ENCODE results near the gene RPL12.
"Not testable (repeated sequence)": the region's sequence is repeated elsewhere in the genome, so short reads cannot be mapped to it uniquely, and the experiment has no call there.

The RPL12 gene

DNA sequence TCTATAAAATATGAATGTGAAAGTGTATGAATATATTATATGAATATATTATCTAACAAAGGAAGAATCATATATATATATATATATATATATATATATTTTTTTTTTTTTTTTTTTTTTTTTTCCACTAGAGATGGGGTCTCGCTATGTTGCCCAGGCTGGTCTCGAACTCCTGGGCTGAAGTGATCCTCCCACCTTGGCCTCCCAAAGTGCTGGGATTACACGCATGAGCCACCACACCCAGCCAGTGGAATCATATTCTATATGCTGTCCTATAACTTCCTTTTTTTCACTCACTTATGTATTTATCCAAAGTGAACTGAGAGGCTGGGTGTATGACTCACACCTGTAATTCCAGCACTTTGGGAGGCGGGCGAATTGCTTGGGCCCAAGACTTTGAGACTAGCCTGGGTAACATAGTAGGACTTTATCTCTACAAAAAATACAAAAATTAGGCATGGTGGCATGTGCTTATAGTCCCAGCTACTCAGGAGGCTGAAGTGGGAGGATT is 15.3 kb upstream of the RPL12 start:
- DNase-seq = not testable (repeated sequence)

DNA sequence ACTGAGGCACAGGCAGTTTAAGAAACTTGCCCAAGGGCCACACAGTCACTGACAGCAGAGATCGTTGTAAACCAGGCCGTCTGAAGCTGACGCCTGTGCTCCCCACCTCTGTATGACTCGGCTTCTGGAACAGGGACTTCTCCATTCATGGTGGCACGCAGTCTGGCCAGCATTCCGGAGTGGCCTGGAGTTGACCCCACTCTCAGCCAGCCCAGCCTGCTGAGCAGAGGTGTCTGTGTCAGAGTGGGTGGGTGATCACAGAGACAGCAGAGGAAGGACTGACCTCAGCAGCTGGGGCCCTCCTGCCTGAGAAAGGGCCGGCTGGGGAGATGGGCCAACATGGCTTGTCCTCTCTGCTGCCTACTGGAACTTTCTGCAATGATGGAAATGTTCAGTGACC is 12.7 kb upstream of the RPL12 start:
- no peak for DNase-seq

DNA sequence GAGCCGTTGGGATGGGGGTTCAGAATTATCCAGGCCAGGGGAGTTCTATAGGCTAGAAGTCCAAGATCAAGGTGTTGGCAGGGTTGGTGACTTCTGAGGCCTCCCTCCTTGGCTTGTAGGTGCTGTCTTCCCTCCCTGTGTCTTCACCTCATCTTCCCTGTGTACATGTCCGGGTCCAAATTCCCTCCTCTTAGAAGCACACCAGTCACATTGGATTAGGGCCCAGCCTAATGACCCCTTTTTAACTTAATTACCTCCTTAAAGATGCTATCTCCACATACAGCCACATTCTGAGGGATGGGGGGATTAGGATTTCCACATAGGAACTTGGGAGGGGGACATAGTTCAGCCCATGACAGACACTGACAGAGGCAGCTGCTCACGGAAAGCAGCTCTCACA is 12.2 kb upstream of the RPL12 start:
- no peak for DNase-seq

DNA sequence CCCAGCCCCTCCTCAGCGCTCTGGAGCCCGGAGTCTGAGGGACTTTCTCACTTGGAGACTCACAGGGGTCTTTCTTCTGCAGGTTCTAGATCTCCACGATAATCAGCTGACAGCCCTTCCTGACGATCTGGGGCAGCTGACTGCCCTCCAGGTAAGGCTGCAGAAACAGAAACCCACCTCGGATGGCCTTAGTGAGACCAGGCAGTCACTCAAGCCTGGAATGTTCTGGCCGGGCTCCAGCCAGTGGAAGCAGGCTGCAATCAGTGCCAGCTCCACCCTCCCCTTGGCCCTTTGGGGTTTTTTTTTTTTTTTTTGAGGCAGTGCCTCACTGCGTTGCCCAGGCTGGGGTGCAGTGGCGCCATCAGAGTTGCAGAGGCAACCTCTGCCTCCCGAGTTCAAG is 7.7 kb upstream of the RPL12 start:
- no peak for DNase-seq

DNA sequence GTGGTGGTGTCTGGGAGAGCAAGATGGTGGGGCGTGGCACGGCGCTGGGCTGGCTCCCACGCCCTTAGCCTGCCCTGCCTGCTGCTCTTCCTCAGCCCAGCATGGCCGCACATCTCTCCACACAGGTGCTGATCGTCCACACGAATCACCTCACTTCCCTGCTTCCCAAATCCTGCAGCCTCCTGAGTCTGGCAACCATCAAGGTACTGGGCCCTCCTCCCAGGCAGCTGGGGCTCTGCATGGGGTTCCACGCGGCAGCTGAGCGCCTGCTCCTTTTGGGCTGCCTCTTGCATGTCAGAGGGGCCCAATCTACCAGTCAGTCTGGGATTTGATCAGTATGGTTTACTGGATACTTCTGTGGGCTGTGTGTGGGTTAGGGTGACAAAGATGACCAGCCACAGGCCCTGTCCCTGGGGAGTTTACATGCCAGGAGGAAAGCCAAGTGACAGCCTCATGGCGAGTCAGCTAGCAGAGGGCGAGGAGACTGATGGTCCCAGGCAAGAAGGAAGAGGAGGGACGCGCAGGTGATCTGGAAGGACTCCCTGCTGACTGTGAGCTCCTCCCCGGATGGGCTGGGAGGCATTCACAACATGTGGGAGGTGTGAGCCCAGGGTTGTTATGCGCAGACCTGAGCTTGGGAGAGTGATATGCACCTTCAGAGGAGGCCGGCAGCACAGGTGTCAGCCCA is 6.1 kb upstream of the RPL12 start:
- DNase-seq = no peak

DNA sequence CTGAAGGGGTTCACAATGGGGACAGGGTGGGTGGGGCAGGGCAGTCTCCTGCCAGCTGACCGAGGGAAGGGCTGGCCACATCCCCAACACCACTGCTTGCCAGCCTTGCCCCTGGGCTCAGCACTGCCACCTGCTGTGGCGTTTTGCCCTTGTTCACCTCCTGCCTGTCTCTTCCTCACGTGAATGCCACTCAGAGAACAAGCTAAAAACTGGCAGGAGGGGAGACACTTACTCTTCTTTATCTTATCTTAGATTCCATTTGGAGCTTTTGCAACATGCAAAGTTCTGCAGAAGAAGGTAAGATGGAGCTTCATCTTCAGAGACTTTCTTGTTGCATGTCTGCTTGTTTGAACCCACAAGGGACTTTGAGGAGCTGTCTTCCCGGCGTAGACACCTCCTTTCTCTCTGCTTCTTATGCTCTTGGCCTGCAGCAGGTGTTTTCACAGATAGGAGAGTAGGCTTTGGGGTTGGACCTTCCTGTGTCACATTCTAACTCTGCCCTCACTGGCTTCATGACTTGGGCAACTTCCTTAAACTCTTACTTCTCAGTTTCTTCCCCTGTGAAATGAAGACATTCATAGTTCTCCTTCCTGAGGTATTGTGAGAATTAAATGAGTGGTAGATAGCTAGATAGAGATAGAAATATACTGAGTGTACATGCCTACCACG is 4.3 kb upstream of the RPL12 start:
- DNase-seq = peak; percentile 53

DNA sequence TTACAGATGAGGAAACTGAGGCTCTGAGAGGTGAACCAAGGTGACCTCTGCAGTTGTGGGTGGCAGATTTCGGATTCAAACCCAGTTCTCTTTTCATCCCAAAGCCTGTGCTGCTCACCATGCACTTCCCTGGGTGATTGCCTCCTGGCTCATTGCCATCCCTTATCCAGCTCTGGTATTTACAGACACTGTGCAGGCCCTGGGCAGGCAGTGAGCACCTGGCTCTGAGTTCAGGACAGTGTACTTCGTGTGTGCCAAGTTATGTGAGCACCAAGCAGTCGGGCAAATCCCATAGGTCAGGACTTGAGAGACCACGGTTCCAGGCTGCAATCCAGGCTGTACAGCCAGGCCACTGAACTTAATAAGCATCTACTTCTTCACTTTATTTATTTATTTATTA is 1.5 kb upstream of the RPL12 start:
- DNase-seq = no peak

DNA sequence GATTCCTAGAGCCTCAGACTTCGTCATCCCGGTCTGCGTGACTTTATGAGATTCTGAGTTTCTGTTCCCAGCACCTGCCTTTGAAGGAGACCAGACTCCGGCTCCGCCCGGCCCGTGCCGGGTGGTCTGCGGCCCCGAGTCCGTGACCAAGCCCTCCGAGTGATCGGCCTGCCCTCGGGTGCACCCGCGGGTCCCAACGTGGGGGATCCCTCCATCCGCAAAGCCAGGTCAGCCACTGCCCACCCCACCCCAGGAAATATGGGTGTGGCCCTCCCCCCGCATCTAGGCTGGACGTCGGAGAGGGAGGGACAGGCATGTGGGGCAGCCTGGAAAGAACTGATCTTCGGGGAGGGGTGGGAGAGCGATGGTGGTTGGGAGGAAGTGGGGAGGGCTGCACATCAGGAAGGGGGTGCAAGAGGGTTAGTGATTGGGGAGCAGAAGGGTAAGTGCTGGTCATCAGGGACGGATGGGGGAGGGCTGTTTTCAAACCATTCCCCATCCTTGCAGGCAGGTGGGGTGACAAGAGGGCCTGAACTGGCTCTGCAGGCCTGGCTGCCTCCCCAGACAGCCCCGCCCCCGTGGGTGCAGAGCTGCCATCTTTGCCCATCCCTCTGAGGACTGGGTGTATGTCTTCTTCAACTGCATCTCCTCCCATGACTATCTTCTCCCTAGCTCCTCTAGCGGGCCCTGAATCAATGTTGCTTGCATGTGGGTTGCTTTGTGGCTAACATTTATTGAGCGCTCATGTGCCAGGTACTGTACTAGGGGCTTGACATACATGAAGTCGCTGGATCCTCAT is 851 bp upstream of the RPL12 start:
- DNase-seq = peak; percentile 80

DNA sequence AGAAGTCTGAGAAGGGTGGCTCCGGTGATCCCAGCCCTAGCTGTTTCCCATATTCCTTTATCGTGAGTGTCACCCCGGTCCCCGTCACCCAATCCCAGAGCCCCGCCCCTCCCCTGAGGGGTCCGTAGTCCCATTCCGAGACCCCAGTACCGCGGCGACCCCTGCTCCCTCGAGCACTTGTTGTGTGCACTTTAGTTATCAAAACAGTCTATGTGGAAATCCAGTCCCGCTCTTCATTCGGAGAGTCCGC is 327 bp upstream of the RPL12 start:
- no peak for DNase-seq

DNA sequence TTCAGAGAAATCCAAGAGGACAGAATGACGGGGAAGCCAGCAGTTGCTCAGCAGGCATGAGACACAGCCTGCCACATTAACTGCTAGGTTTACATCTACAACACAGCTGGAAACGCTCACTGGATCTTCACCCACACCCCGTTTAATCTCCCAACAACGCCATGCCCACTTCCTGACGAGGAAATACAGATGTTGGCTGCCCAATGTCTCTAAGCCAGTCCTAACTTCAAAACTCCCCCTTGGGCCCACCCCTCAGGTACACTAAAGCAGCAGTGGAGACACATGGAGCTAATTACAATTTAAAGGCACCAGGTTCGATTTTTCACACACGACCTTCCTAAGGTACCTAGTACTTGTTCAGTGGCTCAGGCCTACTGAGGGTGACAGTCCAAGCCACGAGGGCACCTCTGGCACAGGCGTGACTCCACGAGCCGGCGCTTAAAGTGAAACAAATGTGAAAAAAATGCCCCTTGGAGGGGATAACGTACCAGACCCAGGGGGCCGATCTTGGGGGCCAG is 904 bp downstream of the RPL12 start:
- DNase-seq = no peak

DNA sequence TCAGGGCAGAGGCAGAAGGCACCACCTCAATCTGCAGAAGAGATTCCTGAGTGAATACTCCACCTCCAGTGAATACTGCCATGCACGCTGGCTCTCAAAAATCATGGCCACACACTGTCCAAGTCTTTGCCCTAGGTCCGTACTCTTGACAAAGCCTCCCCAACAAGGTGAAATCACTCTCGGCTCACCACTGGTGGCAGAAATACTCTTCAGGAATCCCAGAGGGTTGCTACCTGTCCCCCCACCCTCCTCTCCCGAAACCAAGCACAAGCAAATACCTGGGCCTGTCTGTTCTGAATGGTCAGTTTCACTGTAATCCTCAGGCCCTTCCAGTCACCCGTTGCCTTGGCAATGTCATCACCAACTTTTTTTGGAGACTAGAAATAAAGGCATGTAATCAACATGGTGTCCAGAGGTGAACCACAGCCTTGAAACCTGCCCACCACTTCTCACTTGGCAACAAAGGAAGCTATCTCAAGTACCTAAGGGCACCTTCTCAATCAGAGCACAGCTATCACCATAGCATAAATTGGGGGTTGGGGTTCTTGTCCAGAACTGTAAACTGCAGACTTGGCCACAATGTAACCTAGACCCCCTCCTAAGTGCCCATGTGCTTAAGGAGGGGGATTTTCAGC is 1.8 kb downstream of the RPL12 start:
- DNase-seq = peak; percentile 30

DNA sequence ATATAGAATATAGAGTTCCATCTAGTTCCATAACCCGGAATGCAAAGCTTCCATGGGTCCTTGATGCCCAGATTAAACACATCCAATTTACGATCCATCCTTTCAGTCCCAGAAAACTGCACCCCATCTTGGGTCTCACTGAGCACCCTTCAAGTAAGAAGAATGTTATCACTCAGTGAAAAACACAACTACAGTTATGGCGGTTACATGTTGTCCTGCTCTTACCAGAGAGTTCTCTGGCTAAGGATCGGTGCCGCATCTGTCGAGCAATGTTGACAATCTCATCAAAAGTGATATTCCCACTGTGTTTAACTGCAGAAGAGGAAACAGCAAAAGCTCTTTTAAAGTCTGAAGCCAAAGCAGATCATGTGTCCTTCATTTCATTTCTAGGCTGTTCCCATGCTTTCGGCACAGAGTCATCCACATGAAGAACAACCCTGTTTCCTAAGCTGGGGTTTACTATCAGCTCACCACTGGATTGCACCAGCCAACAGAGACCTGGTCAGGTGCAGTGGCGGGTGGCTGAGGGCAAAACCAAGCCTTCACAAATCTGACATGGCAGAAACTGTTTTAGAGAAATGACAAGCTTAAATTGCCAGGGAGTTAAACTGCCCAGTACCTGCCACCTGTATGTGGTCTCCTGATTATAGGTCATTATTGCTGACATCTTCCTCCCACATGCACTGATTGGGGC is 2.9 kb downstream of the RPL12 start:
- peak; percentile 11 for DNase-seq

DNA sequence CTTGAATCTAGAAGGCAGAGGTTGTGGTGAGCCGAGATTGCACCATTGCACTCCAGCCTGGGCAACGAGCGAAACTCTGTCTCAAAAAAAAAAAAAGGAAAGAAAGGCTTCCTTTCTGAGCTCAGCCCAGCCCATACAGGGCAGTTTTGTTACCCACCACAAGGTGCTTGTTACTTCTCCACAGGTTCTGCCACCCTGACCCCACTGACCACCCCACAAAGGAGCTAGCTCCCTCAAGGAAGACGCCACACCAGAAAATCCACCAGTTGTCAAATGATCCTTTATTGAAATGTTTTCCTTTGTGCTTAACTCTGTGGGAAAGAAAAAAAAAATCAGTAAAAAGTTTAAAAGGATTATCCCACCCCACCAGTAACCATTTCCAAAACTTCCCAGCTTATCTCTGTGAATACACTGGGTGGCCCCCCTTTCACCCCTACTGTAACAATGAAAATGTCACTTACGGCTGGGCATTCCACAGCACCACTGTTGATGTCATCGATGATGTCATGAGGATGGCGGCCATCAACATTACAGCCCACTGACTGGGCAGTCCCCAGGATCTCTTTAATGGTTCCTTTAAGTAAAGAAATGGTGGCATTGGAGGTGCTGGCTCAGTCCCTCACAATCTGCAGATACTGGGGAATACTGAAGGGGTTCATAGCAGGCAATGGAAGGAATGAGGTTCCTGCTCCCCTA is 3.6 kb downstream of the RPL12 start:
- peak; percentile 25 for DNase-seq

DNA sequence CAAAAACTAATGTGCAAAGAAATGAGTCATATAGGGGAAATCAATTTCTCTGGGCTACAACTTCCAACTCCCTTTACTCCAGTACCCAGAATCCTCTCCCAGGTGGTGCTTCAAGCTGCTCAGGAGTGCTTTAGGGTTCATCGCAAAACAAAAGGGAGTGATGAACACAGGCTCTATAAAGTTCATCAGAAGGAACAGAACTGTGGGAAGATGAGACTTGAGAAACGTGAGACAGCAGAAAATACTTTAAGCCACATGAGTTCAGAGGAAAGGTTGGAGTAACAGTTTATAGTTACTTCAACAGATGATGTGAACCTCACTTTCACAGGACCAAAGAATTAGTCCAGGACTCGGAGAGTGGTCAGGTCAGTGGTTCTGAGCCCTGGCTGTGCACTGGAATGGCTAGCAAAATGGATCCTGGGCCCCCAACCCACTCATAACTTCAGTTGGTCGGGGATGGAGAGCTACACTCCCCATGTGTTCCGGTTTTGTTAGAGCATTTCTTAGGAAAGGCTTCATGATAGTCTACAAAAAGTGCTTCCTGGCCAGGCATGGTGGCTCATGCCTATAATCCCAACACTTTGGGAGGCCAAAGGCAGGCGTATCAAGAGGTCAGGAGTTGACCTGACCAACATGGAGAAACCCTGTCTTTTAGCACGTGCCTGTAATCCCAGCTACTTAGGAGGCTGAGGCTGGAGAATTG is 4.3 kb downstream of the RPL12 start:
- DNase-seq = peak; percentile 39

DNA sequence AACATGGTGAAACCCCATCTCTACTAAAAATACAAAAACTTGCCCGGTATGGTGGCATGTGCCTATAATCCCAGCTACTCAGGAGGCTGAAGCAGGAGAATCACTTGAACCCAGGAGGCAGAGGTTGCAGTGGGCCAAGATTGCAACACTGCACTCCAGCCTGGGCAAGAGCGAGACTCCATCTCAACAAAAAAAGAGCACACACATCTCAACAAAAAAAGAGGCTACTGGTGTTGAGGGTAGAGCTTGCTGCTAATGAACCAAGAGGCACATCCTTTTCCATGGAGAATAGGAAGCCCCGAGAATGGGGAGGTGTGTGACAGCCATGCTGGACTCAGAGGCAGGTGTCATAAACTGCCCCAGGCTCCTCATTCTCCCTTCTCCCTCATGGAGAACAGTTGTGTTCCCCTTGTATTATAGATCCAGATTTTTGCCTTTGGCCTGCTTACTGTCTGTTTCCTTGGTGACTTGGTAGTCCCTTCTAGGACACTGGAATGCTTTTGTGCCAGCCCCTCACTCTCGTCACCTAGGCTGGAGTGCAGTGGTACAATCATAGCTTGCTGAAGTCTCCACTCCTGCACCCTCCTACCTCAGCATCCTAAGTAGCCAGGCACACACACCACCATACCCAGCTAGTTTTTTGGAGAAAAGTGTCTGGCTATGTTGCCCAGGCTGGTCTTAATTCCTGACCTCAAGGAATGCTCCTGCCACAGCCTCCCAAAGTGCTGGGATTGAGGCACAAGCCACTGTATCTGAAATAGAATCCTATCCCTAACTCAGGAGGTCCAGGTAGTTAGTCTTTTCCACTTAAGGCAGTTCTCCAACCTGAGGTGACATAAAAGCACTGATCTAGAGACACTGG is 5.1 kb downstream of the RPL12 start:
- peak; percentile 50 for DNase-seq

DNA sequence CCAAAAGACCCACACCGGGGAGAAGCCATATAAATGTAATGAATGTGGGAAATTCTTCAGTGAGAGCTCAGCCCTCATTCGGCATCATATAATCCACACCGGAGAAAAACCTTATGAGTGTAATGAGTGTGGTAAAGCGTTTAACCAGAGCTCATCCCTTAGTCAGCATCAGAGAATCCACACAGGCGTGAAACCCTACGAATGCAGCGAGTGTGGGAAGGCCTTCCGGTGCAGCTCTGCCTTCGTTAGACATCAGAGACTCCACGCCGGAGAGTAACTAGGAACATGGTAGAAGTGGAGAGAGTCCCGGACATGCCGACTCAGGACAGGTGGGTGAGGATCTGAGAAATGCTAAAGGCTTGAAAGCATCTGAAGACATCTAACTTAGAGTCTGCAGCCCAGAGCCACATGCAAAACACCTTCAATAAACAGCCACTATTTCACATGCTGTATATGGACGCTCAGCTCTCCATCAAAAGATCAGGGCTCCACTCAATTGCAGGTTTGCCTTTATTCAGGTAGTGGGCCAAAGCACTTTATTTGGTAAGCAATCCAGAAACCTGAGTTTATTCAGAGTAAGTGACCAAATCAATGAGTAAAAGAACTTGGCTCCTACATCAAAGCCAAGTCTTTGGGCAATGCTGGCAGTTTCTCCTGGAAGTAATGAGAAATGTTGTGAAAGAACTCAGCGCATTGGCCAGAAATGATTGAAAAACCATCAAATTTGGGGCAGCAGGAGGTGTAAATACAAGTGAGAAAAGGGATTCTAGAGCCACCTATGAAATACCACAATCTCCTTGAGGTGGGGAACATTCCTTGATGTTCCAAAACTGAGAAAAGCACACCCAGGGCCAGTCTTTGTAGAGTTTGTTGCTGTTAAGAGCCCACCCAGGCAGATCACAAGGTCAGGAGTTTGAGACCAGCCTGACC is 6.0 kb downstream of the RPL12 start:
- DNase-seq = peak; percentile 42

DNA sequence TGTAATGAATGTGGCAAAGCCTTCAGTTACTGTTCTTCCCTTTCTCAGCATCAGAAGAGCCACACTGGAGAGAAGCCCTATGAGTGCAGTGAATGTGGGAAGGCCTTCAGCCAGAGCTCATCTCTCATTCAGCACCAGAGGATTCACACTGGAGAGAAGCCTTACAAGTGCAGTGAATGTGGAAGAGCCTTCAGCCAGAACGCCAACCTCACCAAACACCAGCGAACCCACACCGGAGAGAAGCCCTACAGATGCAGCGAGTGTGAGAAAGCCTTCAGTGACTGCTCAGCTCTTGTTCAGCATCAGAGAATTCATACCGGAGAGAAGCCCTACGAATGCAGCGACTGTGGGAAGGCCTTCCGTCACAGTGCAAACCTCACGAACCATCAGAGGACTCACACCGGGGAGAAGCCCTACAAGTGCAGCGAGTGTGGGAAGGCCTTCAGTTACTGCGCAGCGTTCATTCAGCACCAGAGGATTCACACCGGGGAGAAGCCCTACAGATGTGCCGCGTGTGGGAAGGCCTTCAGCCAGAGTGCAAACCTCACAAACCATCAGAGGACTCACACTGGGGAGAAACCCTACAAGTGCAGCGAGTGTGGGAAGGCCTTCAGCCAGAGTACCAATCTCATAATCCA is 6.8 kb downstream of the RPL12 start:
- DNase-seq = peak; percentile 36

DNA sequence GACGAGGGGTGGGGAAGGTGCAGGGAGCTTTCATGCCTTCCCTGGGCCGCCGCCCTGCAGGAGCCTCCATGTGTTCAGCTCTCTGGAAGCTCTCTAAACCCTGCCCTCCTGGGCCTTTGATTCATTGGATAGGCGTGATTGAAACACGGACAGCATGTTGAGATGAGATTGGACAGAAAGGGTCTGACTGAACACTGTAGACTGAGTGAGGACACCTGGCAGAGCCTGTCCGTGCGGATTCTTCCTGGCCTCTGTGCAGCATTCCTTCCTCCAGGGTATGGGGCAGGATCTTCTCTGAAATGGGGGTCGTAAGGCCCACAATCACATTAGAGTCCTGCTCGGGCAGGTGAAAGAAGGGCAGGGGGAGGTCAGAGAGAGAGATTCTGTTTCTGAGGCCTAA is 12.8 kb downstream of the RPL12 start:
- DNase-seq = no peak

Data from activated CD4-positive, alpha-beta T cell treated with anti-CD3 and anti-CD28 coated beads, Interleukin-2, Interleukin-6, amounts not matched to agents 100 ng/mL and 50 ng/mL, durations not matched to agents 16 hours and 8 hours (primary cell).